HEK293 (cell line): Measurements from ENCODE around the gene ZNF653.

ENCODE experiments used
- CTCF ChIA-PET: fragments of 350-600 bp; formaldehyde crosslinking; extraction: SDS; loops from one replicate; lab custom pipeline; 2021; ENCODE audit warnings: antibody characterized with exemption; lab: Yijun Ruan, JAX
- POLR2A ChIA-PET: fragments of 300-600 bp; formaldehyde crosslinking; extraction: SDS; loops from one replicate; lab custom pipeline; 2020; ENCODE audit warnings: antibody characterized with exemption, inconsistent platforms; lab: Yijun Ruan, JAX
- H3K27ac ChIP-seq: fragments of 200-500 bp; sonication (Bioruptor generic); 2 replicates; pipeline ENCODE4 v1.5.1; 2014; ENCODE audit warnings: low read depth, low read length, control low read depth, inconsistent platforms; ENCODE audit errors: extremely low read depth
- H3K36me3 ChIP-seq, 2 experiments: fragments of 200-500 bp in 1 of 2; sonication (Bioruptor generic) in 1 of 2; 1 replicate in 1 of 2; 2 replicates in 1 of 2; pipeline ENCODE4 v1.5.1; 2014 to 2017; ENCODE audit warnings: inconsistent platforms in 2 of 2, low read length in 2 of 2; ENCODE audit not compliant: control insufficient read depth in 2 of 2, insufficient read depth in 1 of 2
- H3K4me1 ChIP-seq: fragments of 200-500 bp; sonication (Bioruptor generic); 2 replicates; pipeline ENCODE4 v1.5.1; 2014; ENCODE audit warnings: mild to moderate bottlenecking, low read length, inconsistent platforms; ENCODE audit not compliant: control insufficient read depth, insufficient read depth
- H3K4me3 ChIP-seq: 2 replicates; pipeline ENCODE4 v1.5.1; 2011; ENCODE audit warnings: low read depth, mild to moderate bottlenecking, control low read depth, low read length, moderate library complexity
- H3K9me3 ChIP-seq: fragments of 200-500 bp; sonication (Bioruptor generic); 2 replicates; pipeline ENCODE4 v1.5.1; 2014; ENCODE audit warnings: low read depth, low read length, inconsistent platforms; ENCODE audit not compliant: control insufficient read depth, insufficient read depth
- GLI2 ChIP-seq: fragments of 450-650 bp; formaldehyde crosslinking; IDR thresholded peaks from 2 replicates; pipeline ENCODE4; 2017; ENCODE audit warnings: missing biosample characterization, missing genetic modification characterization, low read depth, borderline replicate concordance
- KLF16 ChIP-seq: fragments of 450-650 bp; formaldehyde crosslinking; IDR thresholded peaks from 2 replicates; pipeline ENCODE4 v1.5.1; 2017; ENCODE audit warnings: missing biosample characterization, missing genetic modification characterization
- KLF8 ChIP-seq: fragments of 450-650 bp; formaldehyde crosslinking; IDR thresholded peaks from 2 replicates; pipeline ENCODE4 v1.5.1; 2016; ENCODE audit warnings: missing biosample characterization, missing genetic modification characterization
- MZF1 ChIP-seq: fragments of 450-650 bp; formaldehyde crosslinking; IDR thresholded peaks from 2 replicates; pipeline ENCODE4 v1.5.1; 2017; ENCODE audit warnings: missing biosample characterization, missing genetic modification characterization, borderline replicate concordance
- YY1 ChIP-seq: fragments of 450-650 bp; formaldehyde crosslinking; IDR thresholded peaks from 2 replicates; pipeline ENCODE4 v1.5.1; 2018; ENCODE audit warnings: missing biosample characterization, missing genetic modification characterization
- ZBTB26 ChIP-seq: fragments of 450-650 bp; formaldehyde crosslinking; optimal IDR thresholded peaks from 2 replicates; pipeline ENCODE3; 2016; ENCODE audit warnings: missing biosample characterization, mild to moderate bottlenecking, missing genetic modification characterization
- ZNF26 ChIP-seq: fragments of 450-650 bp; formaldehyde crosslinking; IDR thresholded peaks from 2 replicates; pipeline ENCODE4 v1.5.1; 2016; ENCODE audit warnings: missing biosample characterization, missing genetic modification characterization
- ZNF350 ChIP-seq: fragments of 450-650 bp; formaldehyde crosslinking; IDR thresholded peaks from 2 replicates; pipeline ENCODE4 v1.5.0; 2017; ENCODE audit warnings: missing biosample characterization, mild to moderate bottlenecking, missing genetic modification characterization
- ZNF394 ChIP-seq: fragments of 450-650 bp; formaldehyde crosslinking; IDR thresholded peaks from 2 replicates; pipeline ENCODE4 v1.5.1; 2016; ENCODE audit warnings: missing biosample characterization, missing genetic modification characterization, mild to moderate bottlenecking, moderate library complexity, borderline replicate concordance
- ZNF473 ChIP-seq: fragments of 450-650 bp; formaldehyde crosslinking; IDR thresholded peaks from 2 replicates; pipeline ENCODE4 v1.5.1; 2017; ENCODE audit warnings: missing biosample characterization, missing genetic modification characterization
- ZNF48 ChIP-seq: fragments of 450-650 bp; formaldehyde crosslinking; IDR thresholded peaks from 2 replicates; pipeline ENCODE4 v1.5.1; 2016; ENCODE audit warnings: missing biosample characterization, missing genetic modification characterization
- ZNF561 ChIP-seq: fragments of 450-650 bp; IDR thresholded peaks from 2 replicates; pipeline ENCODE4 v1.5.1; 2018; ENCODE audit warnings: missing biosample characterization, missing genetic modification characterization, borderline replicate concordance
- ZNF837 ChIP-seq: fragments of 450-650 bp; formaldehyde crosslinking; IDR thresholded peaks from 2 replicates; pipeline ENCODE4 v1.5.1; 2016; ENCODE audit warnings: missing biosample characterization, missing genetic modification characterization
- ZSCAN30 ChIP-seq: fragments of 450-650 bp; IDR thresholded peaks from 2 replicates; pipeline ENCODE4 v1.5.1; 2018; ENCODE audit warnings: missing biosample characterization, mild to moderate bottlenecking, missing genetic modification characterization, moderate library complexity
- ZXDB ChIP-seq: fragments of 450-650 bp; formaldehyde crosslinking; IDR thresholded peaks from 2 replicates; pipeline ENCODE4 v1.5.1; 2016; ENCODE audit warnings: missing biosample characterization, missing genetic modification characterization
- TF ChIP-seq, protein P1 (sequence below): fragments of 450-650 bp; formaldehyde crosslinking; IDR thresholded peaks from 2 replicates; pipeline ENCODE4 v1.5.1; 2016; ENCODE audit warnings: missing biosample characterization, missing genetic modification characterization

The ZNF653 gene

GRCh38 chr19:11486661-11487503 lies 18.8 kb downstream of the ZNF653 start:
- no peaks in the 10 kb centered on the region for H3K4me1 ChIP-seq
- TF ChIP-seq ZBTB26: no peak
- no peak for TF ChIP-seq GLI2 (tag by site-specific recombination)
- TF ChIP-seq ZNF561 (tag by site-specific recombination): no peak
- TF ChIP-seq ZNF473: no peak
- TF ChIP-seq, protein P1, sequence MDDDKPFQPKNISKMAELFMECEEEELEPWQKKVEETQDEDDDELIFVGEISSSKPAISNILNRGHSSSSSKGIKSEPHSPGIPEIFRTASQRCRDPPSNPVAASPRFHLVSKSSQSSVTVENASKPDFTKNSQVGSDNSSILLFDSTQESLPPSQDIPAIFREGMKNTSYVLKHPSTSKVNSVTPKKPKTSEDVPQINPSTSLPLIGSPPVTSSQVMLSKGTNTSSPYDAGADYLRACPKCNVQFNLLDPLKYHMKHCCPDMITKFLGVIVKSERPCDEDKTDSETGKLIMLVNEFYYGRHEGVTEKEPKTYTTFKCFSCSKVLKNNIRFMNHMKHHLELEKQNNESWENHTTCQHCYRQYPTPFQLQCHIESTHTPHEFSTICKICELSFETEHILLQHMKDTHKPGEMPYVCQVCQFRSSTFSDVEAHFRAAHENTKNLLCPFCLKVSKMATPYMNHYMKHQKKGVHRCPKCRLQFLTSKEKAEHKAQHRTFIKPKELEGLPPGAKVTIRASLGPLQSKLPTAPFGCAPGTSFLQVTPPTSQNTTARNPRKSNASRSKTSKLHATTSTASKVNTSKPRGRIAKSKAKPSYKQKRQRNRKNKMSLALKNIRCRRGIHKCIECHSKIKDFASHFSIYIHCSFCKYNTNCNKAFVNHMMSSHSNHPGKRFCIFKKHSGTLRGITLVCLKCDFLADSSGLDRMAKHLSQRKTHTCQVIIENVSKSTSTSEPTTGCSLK (tag by site-specific recombination): no peak
- no peak for TF ChIP-seq ZNF350 (tag by site-specific recombination)
- TF ChIP-seq ZSCAN30 (tag by site-specific recombination): no peak
- TF ChIP-seq MZF1 (tag by site-specific recombination): no peak
- no peak for TF ChIP-seq ZNF837 (tag by site-specific recombination)
- no peak for TF ChIP-seq YY1 (tag by site-specific recombination)
- no peak for TF ChIP-seq ZNF48
- TF ChIP-seq KLF16 (tag by site-specific recombination): no peak
- TF ChIP-seq ZXDB (tag by site-specific recombination): no peak
- CTCF ChIA-PET: interaction anchor here (1.4 kb wide), 1 partner anchor 9 kb away, joined by 9 read pairs; no protein-coding TSS in a partner anchor
- H3K36me3 ChIP-seq: peaks cover 0 to 15% of the 10 kb centered on the region in 2 experiments; a peak in 2 of 3 replicates
- no peak overlapping the region for H3K27ac ChIP-seq
- no peak overlapping the region for H3K4me3 ChIP-seq
- POLR2A ChIA-PET: interaction anchor here (1.0 kb wide), 1 partner anchor 14 kb away, joined by 4 read pairs; no protein-coding TSS in a partner anchor
- no peaks in the 10 kb centered on the region for H3K9me3 ChIP-seq

GRCh38 chr19:11485245-11485837 lies 20.3 kb downstream of the ZNF653 start:
- peak; percentile 23; the same call in 1 of the 2 replicates for TF ChIP-seq ZNF394 (tag by site-specific recombination)
- no peak for TF ChIP-seq ZNF48
- TF ChIP-seq, all 188 proteins: peak for 1
- POLR2A ChIA-PET: interaction anchor here (1.0 kb wide), 1 partner anchor 16 kb away, joined by 4 read pairs; no protein-coding TSS in a partner anchor

DNA sequence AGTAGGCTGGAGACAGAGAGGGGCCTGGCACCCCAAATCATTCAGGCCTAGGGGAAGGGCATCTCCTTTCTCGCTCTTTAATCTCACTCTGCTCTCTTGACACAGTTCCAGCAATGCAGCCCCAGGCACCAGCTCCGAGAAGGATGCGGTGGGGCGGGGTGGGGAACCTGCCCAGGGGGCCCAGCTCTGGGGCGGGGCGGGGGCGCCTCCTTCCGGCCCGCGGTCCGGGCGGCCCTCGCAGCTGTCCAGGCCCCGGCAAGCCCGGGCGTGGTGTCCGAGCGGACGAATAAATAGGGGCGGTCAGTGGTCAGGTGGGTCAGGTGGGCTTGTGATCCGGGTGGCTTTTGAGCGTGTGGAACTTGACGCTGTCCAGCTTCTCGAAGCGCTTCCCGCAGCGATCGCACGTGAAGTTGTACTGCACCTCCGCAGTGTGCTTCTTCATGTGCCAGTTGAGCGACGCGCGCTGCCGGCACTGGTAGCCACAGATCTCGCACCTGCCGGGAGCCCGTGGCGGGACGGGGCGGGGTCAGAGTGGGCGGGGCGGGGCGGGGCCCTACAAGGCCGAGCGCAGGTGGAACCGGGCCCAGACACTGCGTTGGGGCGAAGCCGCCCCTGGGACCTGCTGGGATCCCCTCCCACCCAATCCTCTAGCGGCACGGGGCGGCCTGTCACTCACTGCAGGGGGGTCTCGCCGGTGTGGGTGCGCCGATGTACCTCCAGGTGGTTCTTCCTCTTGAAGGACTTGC lies 22.1 kb downstream of the ZNF653 start:
- POLR2A ChIA-PET: interaction anchor here (1.5 to 2.1 kb wide), 2 partner anchors 102 to 109 kb away, joined by 8 read pairs; partner anchors contain the start of gene SWSAP1
- H3K27ac ChIP-seq: no peak overlapping the region
- CTCF ChIA-PET: interaction anchor here (0.6 to 3.4 kb wide), 27 partner anchors 8 to 327 kb away, joined by 3 to 42 read pairs (median 5); partner anchors contain the start of genes EPOR and SWSAP1
- H3K4me1 ChIP-seq: no peaks in the 10 kb centered on the region
- H3K9me3 ChIP-seq: no peaks in the 10 kb centered on the region
- H3K4me3 ChIP-seq: no peak overlapping the region
- peaks cover 0 to 12% of the 10 kb centered on the region in 2 experiments; a peak in 2 of 3 replicates for H3K36me3 ChIP-seq
- TF ChIP-seq KLF8 (tag by site-specific recombination): peak; percentile 73; the same call in 1 of the 2 replicates
- no peak for TF ChIP-seq ZNF26 (tag by site-specific recombination)

More at GRCh38 chr19:11485245-11485837, 20.3 kb downstream of the ZNF653 start:
- peaks cover 0 to 12% of the 10 kb centered on the region in 2 experiments; a peak in 2 of 3 replicates for H3K36me3 ChIP-seq
- H3K9me3 ChIP-seq: no peaks in the 10 kb centered on the region
- CTCF ChIA-PET: interaction anchor here (0.6 to 1.4 kb wide), 6 partner anchors 11 to 642 kb away, joined by 3 to 9 read pairs (median 5); no protein-coding TSS in a partner anchor
- no peak overlapping the region for H3K27ac ChIP-seq
- no peaks in the 10 kb centered on the region for H3K4me1 ChIP-seq
- H3K4me3 ChIP-seq: no peak overlapping the region
